ENCODE measurements around the gene SEZ6L2. TPM values are rescaled to one million over a fixed set of nuclear protein-coding genes. Genes with fewer than 3 reads are reported as not detected.
"Not testable (repeated sequence)": the region's sequence is repeated elsewhere in the genome, so short reads cannot be mapped to it uniquely, and the experiment has no call there.

SEZ6L2 gene
- total RNA-seq, 1 experiment from 2014 or later: 47.3 TPM

- no peak overlapping the region for H3K4me3 ChIP-seq (ENCODE audit: insufficient read depth, low read depth, low read length)
- H3K27me3 ChIP-seq (ENCODE audit: control insufficient read depth, insufficient read depth, low read length): no peaks in the 10 kb centered on the region
- DNase-seq: no peak
- H3K36me3 ChIP-seq (replicated peaks; ENCODE audit: control insufficient read depth, insufficient read depth, low read length): no peaks in the 10 kb centered on the region; the same call in 1 of the 2 replicates
Measured at GRCh38 chr16:29843931-29844330, 55.4 kb downstream of the SEZ6L2 start.

GRCh38 chr16:29842732-29843346, 56.5 kb downstream of the SEZ6L2 start:
- no peaks in the 10 kb centered on the region for H3K27me3 ChIP-seq (ENCODE audit: control insufficient read depth, insufficient read depth, low read length)
- H3K4me3 ChIP-seq (ENCODE audit: insufficient read depth, low read depth, low read length): no peak overlapping the region
- DNase-seq: no peak
- no peaks in the 10 kb centered on the region; the same call in 1 of the 2 replicates for H3K36me3 ChIP-seq (replicated peaks; ENCODE audit: control insufficient read depth, insufficient read depth, low read length)

GRCh38 chr16:29841631-29842030, 57.7 kb downstream of the SEZ6L2 start:
- Histone ChIP-seq H3K36me3 (replicated peaks; ENCODE audit: control insufficient read depth, insufficient read depth, low read length) (no peaks in the 10 kb centered on the region; the same call in 1 of the 2 replicates), H3K27me3 (ENCODE audit: control insufficient read depth, insufficient read depth, low read length) (no peaks in the 10 kb centered on the region), H3K4me3 (ENCODE audit: insufficient read depth, low read depth, low read length) (no peak overlapping the region)
- no peak for DNase-seq

GRCh38 chr16:29840240-29840639, 59.1 kb downstream of the SEZ6L2 start:
- no peak for DNase-seq

GRCh38 chr16:29839822-29840221, 59.5 kb downstream of the SEZ6L2 start:
- no peaks in the 10 kb centered on the region; the same call in 1 of the 2 replicates for H3K36me3 ChIP-seq (replicated peaks; ENCODE audit: control insufficient read depth, insufficient read depth, low read length)
- no peak overlapping the region for H3K4me3 ChIP-seq (ENCODE audit: insufficient read depth, low read depth, low read length)
- DNase-seq: peak; percentile 36

More at GRCh38 chr16:29840240-29840639, 59.1 kb downstream of the SEZ6L2 start:
- Histone ChIP-seq H3K27me3 (ENCODE audit: control insufficient read depth, insufficient read depth, low read length) (no peaks in the 10 kb centered on the region), H3K36me3 (replicated peaks; ENCODE audit: control insufficient read depth, insufficient read depth, low read length) (no peaks in the 10 kb centered on the region; the same call in 1 of the 2 replicates), H3K4me3 (ENCODE audit: insufficient read depth, low read depth, low read length) (no peak overlapping the region)

GRCh38 chr16:29837841-29838240, 61.5 kb downstream of the SEZ6L2 start:
- Histone ChIP-seq H3K4me3 (ENCODE audit: insufficient read depth, low read depth, low read length) (no peak overlapping the region), H3K27me3 (ENCODE audit: control insufficient read depth, insufficient read depth, low read length) (no peaks in the 10 kb centered on the region), H3K36me3 (replicated peaks; ENCODE audit: control insufficient read depth, insufficient read depth, low read length) (no peaks in the 10 kb centered on the region; the same call in 1 of the 2 replicates)
- no peak for DNase-seq

More at GRCh38 chr16:29839822-29840221, 59.5 kb downstream of the SEZ6L2 start:
- H3K27me3 ChIP-seq (ENCODE audit: control insufficient read depth, insufficient read depth, low read length): no peaks in the 10 kb centered on the region

GRCh38 chr16:29836623-29837022, 62.7 kb downstream of the SEZ6L2 start:
- Histone ChIP-seq H3K27me3 (ENCODE audit: control insufficient read depth, insufficient read depth, low read length) (no peaks in the 10 kb centered on the region), H3K36me3 (replicated peaks; ENCODE audit: control insufficient read depth, insufficient read depth, low read length) (no peaks in the 10 kb centered on the region), H3K4me3 (ENCODE audit: insufficient read depth, low read depth, low read length) (no peak overlapping the region)
- peak; percentile 36 for DNase-seq

- Histone ChIP-seq H3K36me3 (replicated peaks; ENCODE audit: control insufficient read depth, insufficient read depth, low read length) (no peaks in the 10 kb centered on the region), H3K4me3 (ENCODE audit: insufficient read depth, low read depth, low read length) (no peak overlapping the region), H3K27me3 (ENCODE audit: control insufficient read depth, insufficient read depth, low read length) (no peaks in the 10 kb centered on the region)
- DNase-seq: no peak
Measured at GRCh38 chr16:29835926-29836325, 63.4 kb downstream of the SEZ6L2 start.

GRCh38 chr16:29834079-29834478, 65.3 kb downstream of the SEZ6L2 start:
- no peaks in the 10 kb centered on the region for H3K27me3 ChIP-seq (ENCODE audit: control insufficient read depth, insufficient read depth, low read length)
- no peaks in the 10 kb centered on the region for H3K36me3 ChIP-seq (replicated peaks; ENCODE audit: control insufficient read depth, insufficient read depth, low read length)
- H3K4me3 ChIP-seq (ENCODE audit: insufficient read depth, low read depth, low read length): no peak overlapping the region
- no peak for DNase-seq

GRCh38 chr16:29833219-29833618, 66.1 kb downstream of the SEZ6L2 start:
- not testable (repeated sequence) for H3K27me3 ChIP-seq (ENCODE audit: control insufficient read depth, insufficient read depth, low read length); H3K36me3 ChIP-seq (replicated peaks; ENCODE audit: control insufficient read depth, insufficient read depth, low read length); DNase-seq; H3K4me3 ChIP-seq (ENCODE audit: insufficient read depth, low read depth, low read length)

- H3K27me3 ChIP-seq (ENCODE audit: control insufficient read depth, insufficient read depth, low read length): no peaks in the 10 kb centered on the region
- H3K36me3 ChIP-seq (replicated peaks; ENCODE audit: control insufficient read depth, insufficient read depth, low read length): no peaks in the 10 kb centered on the region
- H3K4me3 ChIP-seq (ENCODE audit: insufficient read depth, low read depth, low read length): no peak overlapping the region
- no peak for DNase-seq
Measured at GRCh38 chr16:29831490-29831889, 67.9 kb downstream of the SEZ6L2 start.

- no peak overlapping the region for H3K4me3 ChIP-seq (ENCODE audit: insufficient read depth, low read depth, low read length)
- DNase-seq: no peak
Measured at GRCh38 chr16:29830774-29831173, 68.6 kb downstream of the SEZ6L2 start.

GRCh38 chr16:29826342-29826695, 73.0 kb downstream of the SEZ6L2 start:
- DNase-seq: no peak
- Histone ChIP-seq H3K4me3 (ENCODE audit: insufficient read depth, low read depth, low read length) (no peak overlapping the region), H3K36me3 (replicated peaks; ENCODE audit: control insufficient read depth, insufficient read depth, low read length) (no peaks in the 10 kb centered on the region), H3K27me3 (ENCODE audit: control insufficient read depth, insufficient read depth, low read length) (no peaks in the 10 kb centered on the region)

More at GRCh38 chr16:29830774-29831173, 68.6 kb downstream of the SEZ6L2 start:
- Histone ChIP-seq H3K27me3 (ENCODE audit: control insufficient read depth, insufficient read depth, low read length) (no peaks in the 10 kb centered on the region), H3K36me3 (replicated peaks; ENCODE audit: control insufficient read depth, insufficient read depth, low read length) (no peaks in the 10 kb centered on the region)

GRCh38 chr16:29825145-29826044, 74.0 kb downstream of the SEZ6L2 start:
- Histone ChIP-seq H3K27me3 (ENCODE audit: control insufficient read depth, insufficient read depth, low read length) (no peaks in the 10 kb centered on the region), H3K36me3 (replicated peaks; ENCODE audit: control insufficient read depth, insufficient read depth, low read length) (no peaks in the 10 kb centered on the region), H3K4me3 (ENCODE audit: insufficient read depth, low read depth, low read length) (no peak overlapping the region)
- DNase-seq: no peak

GRCh38 chr16:29824589-29825144, 74.7 kb downstream of the SEZ6L2 start:
- no peak for DNase-seq
- no peak overlapping the region for H3K4me3 ChIP-seq (ENCODE audit: insufficient read depth, low read depth, low read length)
- no peaks in the 10 kb centered on the region for H3K27me3 ChIP-seq (ENCODE audit: control insufficient read depth, insufficient read depth, low read length)
- H3K36me3 ChIP-seq (replicated peaks; ENCODE audit: control insufficient read depth, insufficient read depth, low read length): peaks cover 5% of the 10 kb centered on the region

Data from H7 (cell line).